Dedifferentiated amniotic fluid mesenchymal stem cell (primary cell): Measurements from ENCODE around the gene UMAD1.
"Not testable (repeated sequence)": the region's sequence is repeated elsewhere in the genome, so short reads cannot be mapped to it uniquely, and the experiment has no call there.

Experiments used
- DNase-seq: peaks from one replicate; pipeline ENCODE4 v3.0.0-alpha.2; 2016; ENCODE audit errors: extremely low spot score

Gene UMAD1

DNA sequence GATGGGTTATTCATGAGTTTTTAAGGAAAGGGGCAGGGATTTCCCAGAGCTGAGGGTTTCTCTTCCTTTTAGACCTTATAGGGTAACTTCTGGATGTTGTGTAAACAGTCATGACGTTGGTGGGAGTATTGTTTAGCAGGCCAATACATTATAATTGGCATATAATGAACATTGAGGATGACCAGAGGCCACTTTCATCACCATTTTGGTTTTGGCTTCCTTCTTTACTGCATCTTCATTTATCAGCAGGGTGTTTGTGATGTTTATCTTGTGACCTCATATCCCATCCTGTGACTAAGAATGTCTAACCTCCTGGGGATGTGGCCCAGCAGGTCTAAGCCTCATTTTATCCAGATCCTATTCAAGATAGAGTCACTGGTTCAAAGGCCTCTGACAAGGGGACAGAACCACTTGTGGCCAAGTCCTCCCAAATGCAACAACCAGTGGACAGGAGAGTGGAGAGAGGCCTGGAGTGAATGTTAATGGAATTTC lies 155.1 kb downstream of the UMAD1 start:
- no peak for DNase-seq

DNA sequence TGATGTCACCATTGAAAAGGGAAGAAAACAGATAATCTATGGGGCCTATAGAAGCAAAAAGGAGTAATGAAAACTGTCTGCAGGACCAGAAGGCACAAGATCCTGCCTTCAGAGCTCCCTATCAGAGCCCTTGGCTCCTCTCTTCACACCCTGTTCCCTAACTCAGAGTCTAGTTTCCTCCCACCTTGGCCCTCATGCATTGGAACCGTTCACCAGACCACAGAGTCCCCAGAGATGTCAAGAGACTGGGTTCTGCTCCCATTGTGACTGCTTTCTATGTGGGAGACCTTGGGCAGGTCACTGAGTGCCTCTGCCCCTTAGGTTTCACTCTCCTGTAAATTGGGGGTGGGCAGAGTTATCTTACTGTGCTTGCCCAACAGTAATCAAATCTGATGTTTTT lies 158.0 kb downstream of the UMAD1 start:
- no peak for DNase-seq

DNA sequence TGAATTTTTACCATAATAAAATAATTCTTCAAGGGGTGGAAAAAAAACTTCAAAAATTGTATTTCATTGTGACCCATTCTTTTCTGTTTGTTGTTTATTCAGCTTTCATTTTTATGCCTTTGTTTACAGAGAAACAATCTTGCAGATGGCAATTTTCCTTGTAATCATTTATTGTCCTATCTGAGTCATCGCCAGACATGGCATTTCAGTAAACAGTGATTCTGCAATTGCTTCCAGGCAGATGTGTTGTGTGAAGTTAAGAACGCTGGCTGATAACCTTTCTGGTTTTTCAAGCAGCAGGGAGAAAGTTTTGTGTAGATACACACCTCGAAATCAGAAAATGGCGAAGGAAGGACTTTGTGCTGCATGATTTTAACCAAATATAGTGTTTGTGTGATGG lies 158.6 kb downstream of the UMAD1 start:
- DNase-seq: no peak

- DNase-seq: no peak
These were observed 162.0 kb downstream of the UMAD1 start for GRCh38 chr7:7802531-7802930.

- no peak for DNase-seq
These were observed 163.2 kb downstream of the UMAD1 start for GRCh38 chr7:7803715-7804178.

- not testable (repeated sequence) for DNase-seq
These were observed 164.3 kb downstream of the UMAD1 start for GRCh38 chr7:7804822-7805221.

- no peak for DNase-seq
These were observed 165.1 kb downstream of the UMAD1 start for GRCh38 chr7:7805511-7806153.

- no peak for DNase-seq
These were observed 167.6 kb downstream of the UMAD1 start for GRCh38 chr7:7808156-7808555.

DNA sequence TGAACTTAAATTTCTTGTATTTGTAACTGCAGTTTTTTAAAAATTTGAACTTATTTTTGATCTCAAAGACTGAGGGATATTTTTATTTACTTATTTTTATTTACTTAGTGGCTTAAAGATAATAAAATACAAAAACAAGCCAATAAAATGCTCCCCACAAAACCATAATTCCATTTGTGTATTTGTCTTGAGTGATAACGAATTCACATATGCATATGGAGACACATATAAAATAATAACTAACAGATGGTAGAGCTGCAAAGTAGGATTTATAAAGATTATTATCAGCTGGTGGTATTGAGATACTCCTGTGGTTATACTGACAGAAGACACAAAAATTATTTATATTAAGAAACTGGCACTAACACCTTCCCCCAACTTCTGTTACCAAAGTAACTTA lies 168.1 kb downstream of the UMAD1 start:
- DNase-seq: no peak

GRCh38 chr7:7810380-7810779 lies 169.8 kb downstream of the UMAD1 start:
- no peak for DNase-seq

DNA sequence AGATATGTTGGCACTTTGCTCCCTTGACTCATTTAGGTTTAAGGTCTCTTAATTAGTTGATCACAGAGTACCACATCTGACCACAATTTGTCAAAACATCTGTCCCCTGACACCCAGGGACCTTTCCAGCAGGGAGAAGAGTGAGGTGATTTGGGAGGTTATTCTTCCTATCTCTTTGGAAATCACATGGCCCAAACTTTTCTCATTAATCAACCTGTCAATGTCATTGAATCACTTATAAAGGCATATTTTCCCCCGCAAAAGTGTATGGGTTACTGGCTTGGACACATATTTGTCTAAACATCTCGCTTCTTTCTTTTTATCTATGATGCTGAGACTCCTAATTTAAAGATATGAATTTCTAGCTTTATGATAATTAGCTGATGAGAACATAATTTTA lies 170.3 kb downstream of the UMAD1 start:
- no peak for DNase-seq

DNA sequence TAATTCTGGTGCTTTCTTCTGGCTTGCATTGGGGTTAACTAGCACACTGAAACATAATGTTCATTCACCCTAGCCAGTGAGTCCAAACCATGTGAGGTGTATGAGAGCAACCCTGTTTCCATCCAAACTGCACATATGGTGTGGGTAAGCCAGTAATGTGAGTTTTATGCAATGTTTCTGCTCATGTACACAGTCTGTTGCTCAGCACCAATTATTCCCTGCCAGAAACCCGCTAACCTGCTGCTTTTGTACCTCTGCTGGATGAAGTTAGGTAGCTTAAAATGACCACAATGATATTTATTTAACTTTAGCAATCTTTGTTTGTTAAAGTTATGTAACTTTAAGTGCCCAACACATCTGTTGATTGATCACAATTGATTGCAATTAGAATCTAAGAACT lies 171.6 kb downstream of the UMAD1 start:
- no peak for DNase-seq

DNA sequence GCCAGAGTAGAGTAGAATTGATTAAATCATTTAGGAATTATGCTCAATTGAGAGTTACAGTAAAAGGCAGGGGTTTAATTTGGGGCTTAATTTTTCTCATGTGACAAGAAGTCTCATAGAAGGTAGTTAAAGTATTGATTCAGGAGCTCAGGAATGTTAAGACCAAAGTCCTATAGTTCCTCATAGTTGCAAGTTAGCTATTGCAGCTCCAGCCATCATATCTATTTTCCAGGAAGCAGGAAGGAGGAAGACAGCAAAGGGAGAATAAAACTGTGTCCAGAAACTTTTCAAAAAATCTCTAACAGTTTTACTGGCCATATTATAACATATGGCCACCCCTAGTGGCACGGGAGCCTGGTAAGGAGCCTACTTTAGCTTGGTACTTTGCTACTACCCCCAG lies 174.8 kb downstream of the UMAD1 start:
- no peak for DNase-seq

DNA sequence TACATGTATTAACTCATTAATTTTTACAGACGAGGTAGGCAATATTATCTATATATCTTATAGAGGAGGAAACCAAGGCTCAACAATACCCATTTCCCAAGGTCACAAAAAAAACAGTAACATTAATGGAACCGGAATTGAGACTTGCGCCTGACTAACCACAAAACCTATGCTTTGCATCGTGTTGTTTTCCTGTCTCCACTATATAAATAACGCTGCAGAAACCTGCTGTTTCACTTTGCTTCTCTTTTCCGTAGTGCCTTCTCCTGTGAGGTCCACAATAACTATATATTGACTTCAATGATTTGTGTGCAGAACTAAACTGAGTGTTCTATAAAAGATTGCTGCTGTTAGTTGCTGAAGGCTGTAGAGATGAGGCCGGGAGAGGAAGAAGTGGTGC lies 175.5 kb downstream of the UMAD1 start:
- DNase-seq: no peak

DNA sequence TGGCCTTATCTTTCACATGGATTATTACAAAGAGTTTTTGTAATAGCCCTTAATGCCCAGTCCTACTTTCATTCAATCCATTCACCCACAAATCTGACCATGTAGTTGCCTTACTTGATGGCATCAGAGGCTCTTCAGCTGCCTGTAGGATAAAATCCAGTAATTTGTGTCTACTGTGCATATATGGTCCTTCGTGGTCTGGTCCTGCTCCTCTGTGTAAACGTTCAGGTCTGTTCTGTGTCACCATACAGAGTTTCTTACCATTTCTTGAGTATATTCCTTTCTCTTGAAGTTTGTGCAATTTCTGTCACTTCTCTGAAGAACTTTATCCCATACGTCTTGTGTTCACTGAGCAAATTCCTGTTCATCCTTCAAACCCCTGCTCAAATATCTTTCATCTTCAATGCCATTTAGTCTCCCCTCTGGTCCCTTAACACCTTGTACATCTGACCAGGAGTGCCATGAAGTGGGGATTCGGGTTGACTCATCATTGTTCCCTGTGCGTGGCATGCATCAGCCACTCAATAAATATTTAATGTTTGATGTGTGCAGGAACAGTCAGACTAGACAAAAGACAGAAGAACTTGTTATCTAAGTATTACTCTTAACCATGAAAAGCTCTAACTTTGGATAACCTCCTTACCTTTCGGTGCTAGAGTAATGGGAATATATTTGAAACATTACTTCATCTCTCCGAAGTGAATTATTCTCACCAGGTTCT lies 176.4 kb downstream of the UMAD1 start:
- no peak for DNase-seq

GRCh38 chr7:7817748-7818147 lies 177.2 kb downstream of the UMAD1 start:
- DNase-seq: no peak

DNA sequence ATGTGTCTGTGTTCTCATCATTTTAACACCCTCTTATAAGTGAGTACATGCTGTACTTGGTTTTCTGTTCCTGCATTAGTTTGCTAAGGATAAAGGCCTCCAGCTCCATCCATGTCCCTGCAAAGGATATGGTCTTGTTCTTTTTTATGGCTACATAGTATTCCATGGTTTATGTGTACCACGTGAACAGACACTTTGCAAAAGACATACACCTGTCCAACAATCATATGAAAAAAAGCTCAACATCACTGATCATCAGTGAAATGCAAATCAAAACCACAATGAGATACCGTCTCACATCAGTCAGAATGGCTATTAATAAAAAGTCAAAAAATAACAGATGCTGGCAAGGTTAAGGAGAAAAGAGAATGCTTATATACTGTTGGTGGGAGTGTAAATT lies 177.6 kb downstream of the UMAD1 start:
- not testable (repeated sequence) for DNase-seq

GRCh38 chr7:7819442-7820247 lies 179.1 kb downstream of the UMAD1 start:
- no peak for DNase-seq

DNA sequence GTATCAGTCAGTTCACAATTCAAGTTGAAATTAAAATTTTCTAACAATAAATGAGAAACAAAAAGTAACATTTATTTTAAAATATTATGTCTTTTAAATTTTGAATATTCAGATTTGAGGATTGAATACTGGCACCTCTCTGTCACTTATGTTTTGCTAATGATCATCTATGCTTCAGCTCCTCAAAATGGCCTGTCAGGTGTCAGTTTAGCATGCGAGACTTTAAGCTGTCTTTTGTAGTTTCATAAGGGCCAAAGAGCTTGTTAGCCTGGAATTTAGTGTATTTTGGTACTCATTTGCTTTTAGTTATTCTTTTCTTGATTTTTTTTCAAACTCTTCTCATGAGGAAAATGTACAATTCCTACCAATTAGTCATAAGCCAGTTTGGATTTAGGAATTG lies 179.9 kb downstream of the UMAD1 start:
- no peak for DNase-seq

- no peak for DNase-seq
These were observed 180.4 kb downstream of the UMAD1 start for GRCh38 chr7:7820939-7821338.

DNA sequence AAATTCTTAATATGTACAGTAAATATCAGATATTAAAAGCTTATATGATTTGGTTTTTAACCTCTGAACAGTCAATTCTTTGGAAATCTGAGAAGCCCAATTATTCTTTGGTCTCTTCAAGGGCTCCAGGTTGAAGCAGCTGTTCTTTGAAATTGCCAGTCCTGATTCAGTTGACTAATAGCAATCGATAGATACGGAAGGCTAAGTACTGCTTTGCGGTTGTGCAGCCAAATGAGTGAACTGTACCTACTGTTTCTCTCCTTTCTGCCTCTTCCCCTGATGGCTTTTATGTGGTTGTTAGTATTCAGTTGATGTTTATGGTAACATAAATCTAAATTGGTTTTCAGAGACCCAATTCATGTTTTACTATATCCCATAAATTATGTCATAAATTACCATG lies 181.0 kb downstream of the UMAD1 start:
- no peak for DNase-seq

GRCh38 chr7:7825294-7825693 lies 184.7 kb downstream of the UMAD1 start:
- DNase-seq: not testable (repeated sequence)

DNA sequence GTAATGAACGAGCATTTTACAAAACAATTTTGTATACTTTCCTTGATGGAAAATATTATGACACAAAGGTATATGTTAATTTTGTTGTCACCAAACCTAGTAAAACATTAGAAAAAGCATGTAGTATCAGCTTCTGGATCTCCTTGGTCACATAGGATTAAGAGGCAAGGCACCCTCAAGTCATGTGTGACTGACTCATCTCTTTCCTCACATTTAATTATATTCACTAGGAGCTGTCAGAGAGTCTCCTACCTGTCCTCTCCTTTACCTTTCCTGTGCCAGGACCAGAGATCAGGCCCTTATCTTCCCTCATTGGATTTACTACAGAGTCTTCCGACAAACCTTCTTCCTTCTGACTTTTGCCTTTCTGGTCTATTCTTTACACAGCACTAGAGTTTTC lies 189.1 kb downstream of the UMAD1 start:
- DNase-seq: no peak
